ENCODE results near the gene MAP2. TPM values are rescaled to one million over a fixed set of nuclear protein-coding genes. Genes with fewer than 3 reads are reported as not detected.

MAP2 gene
- total and polyA plus RNA-seq, 2 of the 13 experiments (the other 11 are each of a cell fraction or from before 2014, with no cell fraction given): 0.08 TPM; not detected in 1

DNA sequence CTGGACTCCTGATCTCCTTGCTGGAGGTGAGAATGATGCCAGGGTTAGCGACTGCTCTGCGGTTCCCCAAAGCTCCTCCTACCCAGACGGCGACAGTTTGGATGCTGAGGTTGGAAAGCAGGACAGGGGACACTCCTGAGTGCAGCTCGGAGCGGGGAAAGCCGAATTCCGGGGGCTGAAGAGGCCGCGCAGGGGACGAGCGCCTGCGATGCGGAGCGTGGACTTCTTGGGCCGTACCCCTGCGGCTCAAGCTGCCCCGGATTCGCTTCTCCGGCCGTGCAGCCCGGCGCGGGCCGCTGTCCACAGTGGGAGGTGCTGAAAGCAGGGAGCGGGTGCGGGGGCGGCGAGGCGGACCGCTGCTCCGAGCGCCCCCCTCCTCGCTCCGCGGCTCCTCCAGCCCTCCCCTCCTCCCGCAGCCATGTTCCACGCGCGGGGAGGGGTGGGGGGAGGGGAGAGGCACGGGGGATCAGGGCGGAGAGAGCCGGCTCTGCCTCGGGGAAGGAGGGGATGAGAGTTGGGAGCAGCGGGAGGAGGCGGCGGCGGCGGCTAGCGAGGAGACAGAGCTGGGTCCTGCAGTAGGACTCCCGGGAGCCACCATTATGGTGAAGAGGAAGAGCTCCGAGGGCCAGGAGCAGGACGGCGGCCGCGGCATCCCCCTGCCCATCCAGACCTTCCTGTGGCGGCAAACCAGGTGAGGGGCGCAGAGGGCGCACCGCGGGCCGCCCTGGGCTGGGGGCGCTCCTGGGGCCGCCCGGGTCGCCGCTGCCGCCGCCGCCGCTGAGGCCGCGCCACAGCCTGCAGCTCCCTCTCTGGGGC, 347.8 kb downstream of the MAP2 start, which contains the start of gene UNC80 (continued):
- TF ChIP-seq, protein P1, sequence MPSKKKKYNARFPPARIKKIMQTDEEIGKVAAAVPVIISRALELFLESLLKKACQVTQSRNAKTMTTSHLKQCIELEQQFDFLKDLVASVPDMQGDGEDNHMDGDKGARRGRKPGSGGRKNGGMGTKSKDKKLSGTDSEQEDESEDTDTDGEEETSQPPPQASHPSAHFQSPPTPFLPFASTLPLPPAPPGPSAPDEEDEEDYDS (CRISPR knock-in tag; IDR thresholded peaks at IDR 0.05): peak; percentile 63; the same call in 1 of the 2 replicates
- TF ChIP-seq BCL6 (CRISPR knock-in tag; IDR thresholded peaks at IDR 0.05): peak; percentile 78
- TF ChIP-seq, protein P2, sequence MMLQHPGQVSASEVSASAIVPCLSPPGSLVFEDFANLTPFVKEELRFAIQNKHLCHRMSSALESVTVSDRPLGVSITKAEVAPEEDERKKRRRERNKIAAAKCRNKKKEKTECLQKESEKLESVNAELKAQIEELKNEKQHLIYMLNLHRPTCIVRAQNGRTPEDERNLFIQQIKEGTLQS (CRISPR knock-in tag; IDR thresholded peaks at IDR 0.05): peak; percentile 82
- TF ChIP-seq CSRNP2 (CRISPR knock-in tag; conservative IDR thresholded peaks at IDR 0.05; ENCODE audit: low read depth): peak; percentile 78; the same call in 1 of the 2 replicates
- peak; percentile 82; the same call in 1 of the 2 replicates for TF ChIP-seq ZNF256 (CRISPR knock-in tag; conservative IDR thresholded peaks at IDR 0.05)
- no peak for TF ChIP-seq ZSCAN5A (CRISPR knock-in tag; IDR thresholded peaks at IDR 0.05; ENCODE audit: borderline replicate concordance)
- peak; percentile 90 for TF ChIP-seq ZNF768 (CRISPR knock-in tag; IDR thresholded peaks at IDR 0.05)
- TF ChIP-seq ATF7-NPFF (CRISPR knock-in tag; IDR thresholded peaks at IDR 0.05; ENCODE audit: low read depth): peak; percentile 97
- TF ChIP-seq JUN (CRISPR knock-in tag; IDR thresholded peaks at IDR 0.05): peak; percentile 63; the same call in 1 of the 2 replicates
- no peak for TF ChIP-seq THYN1 (CRISPR knock-in tag; IDR thresholded peaks at IDR 0.05; ENCODE audit: borderline replicate concordance, low read depth)
- peak; percentile 87; the same call in 1 of the 2 replicates for TF ChIP-seq ZNF841 (CRISPR knock-in tag; IDR thresholded peaks at IDR 0.05; ENCODE audit: borderline replicate concordance)
- TF ChIP-seq CCAR2 (optimal IDR thresholded peaks at IDR 0.05; ENCODE audit: low read depth, low read length): no peak
- TF ChIP-seq, protein P3, sequence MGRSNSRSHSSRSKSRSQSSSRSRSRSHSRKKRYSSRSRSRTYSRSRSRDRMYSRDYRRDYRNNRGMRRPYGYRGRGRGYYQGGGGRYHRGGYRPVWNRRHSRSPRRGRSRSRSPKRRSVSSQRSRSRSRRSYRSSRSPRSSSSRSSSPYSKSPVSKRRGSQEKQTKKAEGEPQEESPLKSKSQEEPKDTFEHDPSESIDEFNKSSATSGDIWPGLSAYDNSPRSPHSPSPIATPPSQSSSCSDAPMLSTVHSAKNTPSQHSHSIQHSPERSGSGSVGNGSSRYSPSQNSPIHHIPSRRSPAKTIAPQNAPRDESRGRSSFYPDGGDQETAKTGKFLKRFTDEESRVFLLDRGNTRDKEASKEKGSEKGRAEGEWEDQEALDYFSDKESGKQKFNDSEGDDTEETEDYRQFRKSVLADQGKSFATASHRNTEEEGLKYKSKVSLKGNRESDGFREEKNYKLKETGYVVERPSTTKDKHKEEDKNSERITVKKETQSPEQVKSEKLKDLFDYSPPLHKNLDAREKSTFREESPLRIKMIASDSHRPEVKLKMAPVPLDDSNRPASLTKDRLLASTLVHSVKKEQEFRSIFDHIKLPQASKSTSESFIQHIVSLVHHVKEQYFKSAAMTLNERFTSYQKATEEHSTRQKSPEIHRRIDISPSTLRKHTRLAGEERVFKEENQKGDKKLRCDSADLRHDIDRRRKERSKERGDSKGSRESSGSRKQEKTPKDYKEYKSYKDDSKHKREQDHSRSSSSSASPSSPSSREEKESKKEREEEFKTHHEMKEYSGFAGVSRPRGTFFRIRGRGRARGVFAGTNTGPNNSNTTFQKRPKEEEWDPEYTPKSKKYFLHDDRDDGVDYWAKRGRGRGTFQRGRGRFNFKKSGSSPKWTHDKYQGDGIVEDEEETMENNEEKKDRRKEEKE (IDR thresholded peaks at IDR 0.05): no peak
- peak; percentile 91; the same call in 1 of the 2 replicates for TF ChIP-seq MIER3 (CRISPR knock-in tag; IDR thresholded peaks at IDR 0.05; ENCODE audit: borderline replicate concordance)
- TF ChIP-seq, protein P4, sequence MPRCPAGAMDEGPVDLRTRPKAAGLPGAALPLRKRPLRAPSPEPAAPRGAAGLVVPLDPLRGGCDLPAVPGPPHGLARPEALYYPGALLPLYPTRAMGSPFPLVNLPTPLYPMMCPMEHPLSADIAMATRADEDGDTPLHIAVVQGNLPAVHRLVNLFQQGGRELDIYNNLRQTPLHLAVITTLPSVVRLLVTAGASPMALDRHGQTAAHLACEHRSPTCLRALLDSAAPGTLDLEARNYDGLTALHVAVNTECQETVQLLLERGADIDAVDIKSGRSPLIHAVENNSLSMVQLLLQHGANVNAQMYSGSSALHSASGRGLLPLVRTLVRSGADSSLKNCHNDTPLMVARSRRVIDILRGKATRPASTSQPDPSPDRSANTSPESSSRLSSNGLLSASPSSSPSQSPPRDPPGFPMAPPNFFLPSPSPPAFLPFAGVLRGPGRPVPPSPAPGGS (CRISPR knock-in tag; IDR thresholded peaks at IDR 0.05): peak; percentile 99
- no peak for TF ChIP-seq RFX1 (IDR thresholded peaks at IDR 0.05)
- TF ChIP-seq MAFK (conservative IDR thresholded peaks at IDR 0.05 in 1 of 2, IDR thresholded peaks at IDR 0.05 in 1 of 2; ENCODE audit: low read length in 2 of 2): no peak
- TF ChIP-seq SAFB2 (CRISPR knock-in tag; IDR thresholded peaks at IDR 0.05; ENCODE audit: borderline replicate concordance, low read depth): peak; percentile 82; the same call in 1 of the 2 replicates
- TF ChIP-seq SMC3 (IDR thresholded peaks at IDR 0.05; ENCODE audit: low read length): no peak
- TF ChIP-seq ZNF510 (CRISPR knock-in tag; IDR thresholded peaks at IDR 0.05; ENCODE audit: low read depth): peak; percentile 95
- TF ChIP-seq SATB2 (CRISPR knock-in tag; IDR thresholded peaks at IDR 0.05): peak; percentile 98

Measured in HepG2 (cell line).